ENCODE data around the gene PALM2AKAP2. TPM values are rescaled to one million over a fixed set of nuclear protein-coding genes. Genes with fewer than 3 reads are reported as not detected.

PALM2AKAP2 gene
- total RNA-seq, 1 experiment from 2014 or later: 2.1 TPM

DNA sequence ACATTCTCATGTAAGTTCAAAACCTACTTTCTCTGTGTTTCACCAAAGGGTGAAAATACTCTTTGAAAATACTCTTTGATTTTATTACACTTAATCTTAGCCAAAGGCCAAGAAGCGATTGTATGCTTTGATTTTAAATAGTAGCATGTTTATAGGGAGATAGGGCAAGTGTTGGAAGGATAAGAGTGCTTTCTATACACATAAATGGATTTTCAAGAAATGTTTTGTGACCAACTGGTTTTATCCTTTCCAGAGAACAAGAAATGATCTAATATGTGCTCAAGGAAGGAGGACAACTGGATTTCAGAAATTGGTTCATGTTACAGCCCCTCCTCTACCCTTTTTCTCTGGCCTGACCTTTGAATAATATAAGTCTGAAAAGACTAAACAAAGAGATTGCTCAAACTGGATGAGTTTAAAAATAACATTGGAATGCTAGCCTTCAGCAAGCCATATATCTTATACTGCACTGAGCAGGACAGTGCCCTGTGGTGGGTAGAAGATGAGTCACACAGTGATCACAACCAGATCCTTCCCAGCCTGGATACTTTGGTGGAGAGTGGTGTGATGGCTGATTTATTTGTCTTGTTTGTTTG lies 13.1 kb downstream of the PALM2AKAP2 start:
- H3K4me3 ChIP-seq: no peak overlapping the region; the same call in 1 of the 2 replicates
- no peaks in the 10 kb centered on the region for H3K27me3 ChIP-seq (ENCODE audit: insufficient read depth, low read depth)
- H3K79me2 ChIP-seq (ENCODE audit: low read depth): peaks cover 22% of the 10 kb centered on the region; the same call in 1 of the 2 replicates
- CTCF ChIA-PET: no interaction called here
- H4K20me1 ChIP-seq (ENCODE audit: insufficient read depth): no peaks in the 10 kb centered on the region
- H3K9me3 ChIP-seq (ENCODE audit: insufficient read depth, low read depth): peaks cover 3% of the 10 kb centered on the region; the same call in 1 of the 2 replicates
- peak overlapping the region; percentile 64 for H3K4me2 ChIP-seq
- no peak for TF ChIP-seq EZH2 (IDR thresholded peaks at IDR 0.05; ENCODE audit: low read depth)
- TF ChIP-seq, protein P1, sequence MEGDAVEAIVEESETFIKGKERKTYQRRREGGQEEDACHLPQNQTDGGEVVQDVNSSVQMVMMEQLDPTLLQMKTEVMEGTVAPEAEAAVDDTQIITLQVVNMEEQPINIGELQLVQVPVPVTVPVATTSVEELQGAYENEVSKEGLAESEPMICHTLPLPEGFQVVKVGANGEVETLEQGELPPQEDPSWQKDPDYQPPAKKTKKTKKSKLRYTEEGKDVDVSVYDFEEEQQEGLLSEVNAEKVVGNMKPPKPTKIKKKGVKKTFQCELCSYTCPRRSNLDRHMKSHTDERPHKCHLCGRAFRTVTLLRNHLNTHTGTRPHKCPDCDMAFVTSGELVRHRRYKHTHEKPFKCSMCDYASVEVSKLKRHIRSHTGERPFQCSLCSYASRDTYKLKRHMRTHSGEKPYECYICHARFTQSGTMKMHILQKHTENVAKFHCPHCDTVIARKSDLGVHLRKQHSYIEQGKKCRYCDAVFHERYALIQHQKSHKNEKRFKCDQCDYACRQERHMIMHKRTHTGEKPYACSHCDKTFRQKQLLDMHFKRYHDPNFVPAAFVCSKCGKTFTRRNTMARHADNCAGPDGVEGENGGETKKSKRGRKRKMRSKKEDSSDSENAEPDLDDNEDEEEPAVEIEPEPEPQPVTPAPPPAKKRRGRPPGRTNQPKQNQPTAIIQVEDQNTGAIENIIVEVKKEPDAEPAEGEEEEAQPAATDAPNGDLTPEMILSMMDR (conservative IDR thresholded peaks at IDR 0.05): no peak
- H3K4me1 ChIP-seq (replicated peaks; ENCODE audit: insufficient read depth): peaks cover 35% of the 10 kb centered on the region
- POLR2A ChIA-PET (ENCODE audit: unreplicated experiment): no interaction called here
- intact Hi-C loops (cut with micrococcal nuclease; ENCODE audit: unreplicated experiment): loop anchor here (2.0 kb wide), 1 partner anchor 24 kb away; no protein-coding TSS in a partner anchor
- DNase-seq: peak; percentile 53 to 92
- H3K36me3 ChIP-seq (ENCODE audit: low read depth): no peaks in the 10 kb centered on the region
- peaks cover 27% of the 10 kb centered on the region for H3F3A ChIP-seq (ENCODE audit: insufficient read depth, low read depth)
- H3K27ac ChIP-seq: peak overlapping the region; percentile 85
- no TSS peak for BruUV-seq (replicated peaks)
- H2AFZ ChIP-seq: no peak overlapping the region
- no peaks in the 10 kb centered on the region; the same call in 1 of the 2 replicates for H3K9me2 ChIP-seq (ENCODE audit: insufficient read depth)

DNA sequence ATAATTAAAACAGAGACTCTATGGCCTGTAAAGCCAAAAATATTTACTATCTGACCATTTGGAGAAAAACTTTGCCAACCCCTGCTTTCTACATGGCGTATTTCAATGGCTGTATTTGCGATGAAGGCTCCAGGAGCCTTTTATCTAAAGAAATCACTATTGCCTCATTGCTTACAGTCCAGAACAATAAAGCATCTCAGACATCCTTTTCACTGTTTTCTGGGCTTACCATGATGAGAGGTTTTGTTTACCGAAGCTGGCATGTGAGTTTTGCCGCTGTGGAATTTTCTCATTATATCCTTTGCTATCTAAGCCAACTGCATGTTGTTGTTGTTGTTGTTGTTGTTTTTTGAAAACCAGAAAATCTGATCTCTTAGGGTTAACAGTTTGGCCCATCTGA lies 13.9 kb downstream of the PALM2AKAP2 start:
- TF ChIP-seq, protein P1 (conservative IDR thresholded peaks at IDR 0.05): no peak
- no peak for TF ChIP-seq EZH2 (IDR thresholded peaks at IDR 0.05; ENCODE audit: low read depth)
- Histone ChIP-seq H3K27me3 (ENCODE audit: insufficient read depth, low read depth) (no peaks in the 10 kb centered on the region), H3K4me1 (replicated peaks; ENCODE audit: insufficient read depth) (peaks cover 35% of the 10 kb centered on the region), H3K27ac (peak overlapping the region; percentile 85), H3K4me2 (peak overlapping the region; percentile 64), H2AFZ (no peak overlapping the region), H3K9me2 (ENCODE audit: insufficient read depth) (no peaks in the 10 kb centered on the region; the same call in 1 of the 2 replicates), H3K36me3 (ENCODE audit: low read depth) (no peaks in the 10 kb centered on the region), H3K9me3 (ENCODE audit: insufficient read depth, low read depth) (peaks cover 3% of the 10 kb centered on the region; the same call in 1 of the 2 replicates), H3K79me2 (ENCODE audit: low read depth) (peaks cover 22% of the 10 kb centered on the region; the same call in 1 of the 2 replicates), H4K20me1 (ENCODE audit: insufficient read depth) (no peaks in the 10 kb centered on the region), H3K4me3 (no peak overlapping the region), H3F3A (ENCODE audit: insufficient read depth, low read depth) (peaks cover 27% of the 10 kb centered on the region)
- POLR2A ChIA-PET (ENCODE audit: unreplicated experiment): no interaction called here
- intact Hi-C loops (cut with micrococcal nuclease; ENCODE audit: unreplicated experiment): loop anchor here (2.0 kb wide), 1 partner anchor 23 kb away; no protein-coding TSS in a partner anchor
- no TSS peak for BruUV-seq (replicated peaks)
- CTCF ChIA-PET: no interaction called here
- no peak for DNase-seq

DNA sequence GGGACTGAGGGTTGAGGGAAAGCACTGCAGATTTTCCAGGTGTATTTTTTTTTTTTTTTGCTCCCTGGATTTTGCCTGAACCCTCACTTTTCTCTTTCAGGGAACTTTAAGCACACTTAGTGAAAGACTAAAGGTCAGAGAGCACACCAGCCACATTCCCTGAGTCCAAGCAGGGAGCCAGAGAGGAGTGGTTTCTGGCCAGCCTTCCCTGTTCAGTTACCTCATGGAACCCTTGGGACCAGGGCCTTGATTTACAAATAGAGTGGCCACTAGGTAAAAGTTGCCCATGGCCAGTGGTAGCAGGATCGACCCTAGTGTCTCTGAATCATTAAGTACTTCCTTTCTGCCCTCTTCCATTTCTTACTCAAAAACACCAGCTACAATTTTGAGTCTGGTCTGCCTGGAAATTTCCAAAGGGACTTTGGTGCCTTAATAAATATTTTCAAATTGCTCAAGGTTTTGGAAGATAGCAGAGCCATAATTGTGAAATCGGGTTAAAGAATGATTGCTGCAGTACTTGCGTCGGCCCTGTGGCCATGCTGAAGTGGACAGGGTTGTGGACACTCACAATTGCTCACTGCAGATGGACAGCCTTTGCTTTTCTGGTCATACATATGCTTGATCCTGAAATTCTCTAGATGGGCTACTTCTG lies 14.5 kb downstream of the PALM2AKAP2 start:
- TF ChIP-seq, protein P1 (conservative IDR thresholded peaks at IDR 0.05): no peak
- no peak for TF ChIP-seq EZH2 (IDR thresholded peaks at IDR 0.05; ENCODE audit: low read depth)
- Histone ChIP-seq H3K9me3 (ENCODE audit: insufficient read depth, low read depth) (peaks cover 3% of the 10 kb centered on the region; the same call in 1 of the 2 replicates), H3K4me2 (peak overlapping the region; percentile 22; the same call in 1 of the 2 replicates), H3K79me2 (ENCODE audit: low read depth) (peaks cover 16% of the 10 kb centered on the region; the same call in 1 of the 2 replicates), H3K4me3 (no peak overlapping the region), H3K27me3 (ENCODE audit: insufficient read depth, low read depth) (no peaks in the 10 kb centered on the region), H2AFZ (no peak overlapping the region), H3K27ac (peak overlapping the region; percentile 85; the same call in 1 of the 2 replicates), H3K9me2 (ENCODE audit: insufficient read depth) (no peaks in the 10 kb centered on the region; the same call in 1 of the 2 replicates), H3K36me3 (ENCODE audit: low read depth) (no peaks in the 10 kb centered on the region), H3K4me1 (replicated peaks; ENCODE audit: insufficient read depth) (peaks cover 37% of the 10 kb centered on the region), H4K20me1 (ENCODE audit: insufficient read depth) (no peaks in the 10 kb centered on the region), H3F3A (ENCODE audit: insufficient read depth, low read depth) (peaks cover 27% of the 10 kb centered on the region)
- intact Hi-C loops (cut with micrococcal nuclease; ENCODE audit: unreplicated experiment): no loop called here
- POLR2A ChIA-PET (ENCODE audit: unreplicated experiment): no interaction called here
- no peak for DNase-seq
- CTCF ChIA-PET: no interaction called here
- BruUV-seq (replicated peaks): no TSS peak
